ENCODE data around the gene SLC5A5.

Gene SLC5A5

GRCh38 chr19:17843292-17843827, 28.4 kb upstream of the SLC5A5 start:
- DNase-seq (ENCODE audit: low read depth): no peak
- H3K4me3 ChIP-seq (ENCODE audit: low read depth, low read length): no peak overlapping the region
- TF ChIP-seq, protein P1, sequence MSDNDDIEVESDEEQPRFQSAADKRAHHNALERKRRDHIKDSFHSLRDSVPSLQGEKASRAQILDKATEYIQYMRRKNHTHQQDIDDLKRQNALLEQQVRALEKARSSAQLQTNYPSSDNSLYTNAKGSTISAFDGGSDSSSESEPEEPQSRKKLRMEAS (IDR thresholded peaks at IDR 0.05; ENCODE audit: low read depth, low read length): no peak
- TF ChIP-seq MYC (IDR thresholded peaks at IDR 0.05; ENCODE audit: low read depth, low read length) (no peak), POLR2A (IDR thresholded peaks at IDR 0.05; ENCODE audit: extremely low read depth, insufficient read length) (no peak), CTCF (IDR thresholded peaks at IDR 0.05; ENCODE audit: low read depth, low read length) (no peak)

- DNase-seq (ENCODE audit: low read depth): no peak
- H3K4me3 ChIP-seq (ENCODE audit: low read depth, low read length): no peak overlapping the region
- TF ChIP-seq POLR2A (IDR thresholded peaks at IDR 0.05; ENCODE audit: extremely low read depth, insufficient read length): no peak
- TF ChIP-seq, protein P1 (IDR thresholded peaks at IDR 0.05; ENCODE audit: low read depth, low read length): no peak
- no peak for TF ChIP-seq MYC (IDR thresholded peaks at IDR 0.05; ENCODE audit: low read depth, low read length)
- TF ChIP-seq CTCF (IDR thresholded peaks at IDR 0.05; ENCODE audit: low read depth, low read length): no peak
Measured at GRCh38 chr19:17843908-17844490, 27.7 kb upstream of the SLC5A5 start.

DNA sequence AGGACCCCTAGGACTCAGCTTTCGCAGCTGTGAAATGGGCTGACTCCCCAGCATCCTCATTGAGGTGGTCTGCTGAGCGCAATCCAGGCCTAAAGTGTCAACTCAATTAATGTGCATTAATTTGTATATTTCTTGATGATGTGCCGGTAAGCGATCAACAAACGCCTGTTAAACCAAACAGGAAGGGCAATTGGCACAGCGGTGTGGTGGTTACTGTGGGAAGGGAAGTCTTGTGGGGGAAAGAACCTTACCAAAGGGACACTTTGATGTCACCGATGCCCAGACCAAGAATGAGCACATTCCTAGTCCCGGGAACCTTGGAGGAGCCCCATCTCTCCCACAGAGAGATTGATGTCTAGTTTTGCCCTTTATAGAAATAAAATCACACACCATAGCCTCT, 25.6 kb upstream of the SLC5A5 start:
- no peak for DNase-seq (ENCODE audit: low read depth)
- TF ChIP-seq, protein P1 (IDR thresholded peaks at IDR 0.05; ENCODE audit: low read depth, low read length): no peak
- no peak for TF ChIP-seq POLR2A (IDR thresholded peaks at IDR 0.05; ENCODE audit: extremely low read depth, insufficient read length)
- no peak for TF ChIP-seq MYC (IDR thresholded peaks at IDR 0.05; ENCODE audit: low read depth, low read length)
- no peak for TF ChIP-seq CTCF (IDR thresholded peaks at IDR 0.05; ENCODE audit: low read depth, low read length)
- no peak overlapping the region for H3K4me3 ChIP-seq (ENCODE audit: low read depth, low read length)

DNA sequence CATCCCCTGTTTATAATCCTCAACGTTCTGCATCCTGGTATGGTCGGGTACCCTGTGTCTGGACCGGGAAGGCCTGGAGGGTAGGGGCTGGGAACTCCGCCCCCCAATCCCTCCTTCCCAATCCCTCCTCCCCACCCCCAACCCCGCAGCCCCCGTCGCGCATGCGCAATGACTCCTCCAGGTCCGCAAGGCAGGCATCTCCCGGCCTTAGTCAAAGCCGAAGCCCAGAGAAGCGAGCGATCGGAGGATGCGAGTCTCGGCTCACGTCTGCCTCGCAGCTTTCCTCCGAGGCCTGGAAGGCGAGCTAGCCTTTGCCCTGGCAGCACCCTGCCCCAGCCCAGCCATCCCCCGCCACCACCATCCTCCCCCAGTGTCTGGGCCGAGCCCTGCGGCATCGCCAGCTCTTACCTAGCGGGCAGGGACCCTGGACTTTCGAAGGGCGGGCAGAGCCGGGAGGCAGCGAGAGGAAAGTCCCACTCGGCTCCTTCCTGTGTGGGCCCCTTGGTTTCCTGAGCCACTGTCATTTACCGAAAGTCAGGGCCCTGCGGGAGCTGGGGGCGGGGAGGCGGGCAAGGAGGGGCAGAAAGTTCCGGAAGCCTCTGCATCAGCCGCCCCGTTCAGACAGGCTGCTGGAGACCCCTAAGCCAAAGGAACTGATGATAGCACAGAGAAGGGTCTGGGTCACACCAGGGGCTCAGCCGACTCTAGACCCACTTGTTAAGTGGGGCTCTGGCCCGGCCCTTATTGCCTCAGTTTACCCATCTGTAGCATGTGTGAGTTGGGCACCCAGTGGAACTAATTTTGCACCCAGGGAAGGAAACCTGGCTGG, 24.0 kb upstream of the SLC5A5 start, which contains the start of gene JAK3:
JAK3 (minus strand) TSS at position 445 of the 829 bp plus-strand sequence. CDS start 3,565 bp downstream, outside the sequence.
- DNase-seq (ENCODE audit: low read depth): no peak
- no peak for TF ChIP-seq CTCF (IDR thresholded peaks at IDR 0.05; ENCODE audit: low read depth, low read length)
- TF ChIP-seq, protein P1 (IDR thresholded peaks at IDR 0.05; ENCODE audit: low read depth, low read length): no peak
- H3K4me3 ChIP-seq (ENCODE audit: low read depth, low read length): no peak within 1 kb of the TSS

GRCh38 chr19:17848595-17849292, 23.0 kb upstream of the SLC5A5 start:
- TF ChIP-seq, protein P1 (IDR thresholded peaks at IDR 0.05; ENCODE audit: low read depth, low read length): no peak
- no peak for TF ChIP-seq MYC (IDR thresholded peaks at IDR 0.05; ENCODE audit: low read depth, low read length)
- TF ChIP-seq POLR2A (IDR thresholded peaks at IDR 0.05; ENCODE audit: extremely low read depth, insufficient read length): no peak
- H3K4me3 ChIP-seq (ENCODE audit: low read depth, low read length): no peak overlapping the region
- no peak for DNase-seq (ENCODE audit: low read depth)

Data from NB4 (cell line).